HG02885 (cell line): Measurements from ENCODE around the gene TTC5.
A peak's percentile ranks its signal among the peaks of the same experiment; 100 is the strongest.
"Not testable (repeated sequence)": the region's sequence is repeated elsewhere in the genome, so short reads cannot be mapped to it uniquely, and the experiment has no call there.

Experiments used
- ATAC-seq: cut with Tn5 transposase; IDR thresholded peaks from one replicate; pipeline ENCODE4 v1.9.1; 2021; ENCODE audit warnings: mild to moderate bottlenecking; ENCODE audit not compliant: unreplicated experiment, poor library complexity

TTC5 gene

GRCh38 chr14:20306079-20306423 lies 300 bp upstream of the TTC5 start:
- ATAC-seq: peak; percentile 3

GRCh38 chr14:20302042-20302755 lies 3.6 kb downstream of the TTC5 start:
- ATAC-seq: no peak

- ATAC-seq: peak; percentile 86
Measured at GRCh38 chr14:20295067-20295466, 10.7 kb downstream of the TTC5 start.

- no peak for ATAC-seq
Measured at GRCh38 chr14:20294636-20295035, 11.1 kb downstream of the TTC5 start.

GRCh38 chr14:20281998-20282397 lies 23.8 kb downstream of the TTC5 start:
- not testable (repeated sequence) for ATAC-seq

- not testable (repeated sequence) for ATAC-seq
Measured at GRCh38 chr14:20280265-20280664, 25.5 kb downstream of the TTC5 start.

GRCh38 chr14:20278414-20278813 lies 27.3 kb downstream of the TTC5 start:
- ATAC-seq: no peak

- no peak for ATAC-seq
Measured at GRCh38 chr14:20277409-20277808, 28.3 kb downstream of the TTC5 start.

GRCh38 chr14:20274062-20274461 lies 31.7 kb downstream of the TTC5 start:
- ATAC-seq: no peak

- ATAC-seq: not testable (repeated sequence)
Measured at GRCh38 chr14:20264361-20264760, 41.4 kb downstream of the TTC5 start.

- no peak for ATAC-seq
Measured at GRCh38 chr14:20262642-20263128, 43.1 kb downstream of the TTC5 start.

- no peak for ATAC-seq
Measured at GRCh38 chr14:20247646-20248246, 58.0 kb downstream of the TTC5 start.
